Esophagus squamous epithelium (tissue), 4 donors: Measurements from ENCODE around the gene BAG5.

Experiments
- CTCF ChIP-seq, 6 experiments: fragments of 450-650 bp in 4 of 6; fragments of 200-600 bp in 2 of 6; sonication (generic) in 2 of 6; IDR thresholded peaks; one replicate each; pipeline ENCODE4 v1.5.1; 2016 to 2019; ENCODE audit warnings: antibody characterized with exemption in 6 of 6, mild to moderate bottlenecking in 4 of 6, moderate library complexity in 4 of 6
- POLR2A ChIP-seq, 4 donors: fragments of 450-650 bp; IDR thresholded peaks; one replicate each; pipeline ENCODE4 v1.6.1; 2017; ENCODE audit warnings: antibody characterized with exemption in 4 of 4, mild to moderate bottlenecking in 4 of 4, moderate library complexity in 3 of 4

GRCh38 chr14:103581954-103582703, 19.7 kb upstream of the BAG5 start:
- peak in 1 of 6 experiments; percentile 9 for TF ChIP-seq CTCF (IDR thresholded peaks at IDR 0.05)
- TF ChIP-seq POLR2A (IDR thresholded peaks at IDR 0.05), result no peak
